ENCODE results near the gene ABCA2.

GRCh38 chr9:136968333-136969127 lies 59.5 kb downstream of the ABCA2 start:
- TF ChIP-seq, protein P1, sequence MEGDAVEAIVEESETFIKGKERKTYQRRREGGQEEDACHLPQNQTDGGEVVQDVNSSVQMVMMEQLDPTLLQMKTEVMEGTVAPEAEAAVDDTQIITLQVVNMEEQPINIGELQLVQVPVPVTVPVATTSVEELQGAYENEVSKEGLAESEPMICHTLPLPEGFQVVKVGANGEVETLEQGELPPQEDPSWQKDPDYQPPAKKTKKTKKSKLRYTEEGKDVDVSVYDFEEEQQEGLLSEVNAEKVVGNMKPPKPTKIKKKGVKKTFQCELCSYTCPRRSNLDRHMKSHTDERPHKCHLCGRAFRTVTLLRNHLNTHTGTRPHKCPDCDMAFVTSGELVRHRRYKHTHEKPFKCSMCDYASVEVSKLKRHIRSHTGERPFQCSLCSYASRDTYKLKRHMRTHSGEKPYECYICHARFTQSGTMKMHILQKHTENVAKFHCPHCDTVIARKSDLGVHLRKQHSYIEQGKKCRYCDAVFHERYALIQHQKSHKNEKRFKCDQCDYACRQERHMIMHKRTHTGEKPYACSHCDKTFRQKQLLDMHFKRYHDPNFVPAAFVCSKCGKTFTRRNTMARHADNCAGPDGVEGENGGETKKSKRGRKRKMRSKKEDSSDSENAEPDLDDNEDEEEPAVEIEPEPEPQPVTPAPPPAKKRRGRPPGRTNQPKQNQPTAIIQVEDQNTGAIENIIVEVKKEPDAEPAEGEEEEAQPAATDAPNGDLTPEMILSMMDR (IDR thresholded peaks at IDR 0.05), result no peak
- no peak for TF ChIP-seq POLR2A (IDR thresholded peaks at IDR 0.05)

Data from breast epithelium (tissue), 3 donors.